ENCODE measurements around the gene SLC5A6. TPM values are rescaled to one million over a fixed set of nuclear protein-coding genes. Genes with fewer than 3 reads are reported as not detected.
"Not testable (repeated sequence)": the region's sequence is repeated elsewhere in the genome, so short reads cannot be mapped to it uniquely, and the experiment has no call there.

Gene SLC5A6
- total RNA-seq, 4 donors from 2014 or later = 20.5 to 69.7 (median 60.5) TPM

DNA sequence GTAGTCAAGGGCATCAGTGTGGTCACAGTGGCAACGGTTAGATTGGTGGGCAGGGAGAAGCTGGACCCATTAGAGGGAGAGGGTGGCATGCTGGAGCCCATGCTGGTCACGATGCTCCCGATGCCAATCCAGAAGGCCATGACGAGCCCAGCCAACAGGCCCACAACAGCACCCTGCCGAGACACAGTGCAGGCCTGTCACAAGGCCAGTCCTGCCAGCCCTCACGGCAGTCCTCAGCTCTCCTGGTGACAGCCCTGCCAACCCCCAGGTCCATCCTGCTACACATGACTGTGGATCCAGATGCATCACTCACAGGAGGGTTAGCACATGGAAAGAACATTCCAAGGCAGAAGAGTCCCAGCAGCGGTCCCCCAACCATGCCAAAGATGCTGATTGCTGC is 10.4 kb downstream of the SLC5A6 start:
- Histone ChIP-seq H3K27ac (no peak overlapping the region), H3K27me3 (no peaks in the 10 kb centered on the region), H3K4me3 (no peak overlapping the region), H3K36me3 (no peaks in the 10 kb centered on the region), H3K4me1 (no peaks in the 10 kb centered on the region), H3K9me3 (no peaks in the 10 kb centered on the region)
- no peak for DNase-seq
- intact Hi-C loops (cut with DNase I; ENCODE audit: low total_unique reads) = no loop called here
- TF ChIP-seq, protein P1, sequence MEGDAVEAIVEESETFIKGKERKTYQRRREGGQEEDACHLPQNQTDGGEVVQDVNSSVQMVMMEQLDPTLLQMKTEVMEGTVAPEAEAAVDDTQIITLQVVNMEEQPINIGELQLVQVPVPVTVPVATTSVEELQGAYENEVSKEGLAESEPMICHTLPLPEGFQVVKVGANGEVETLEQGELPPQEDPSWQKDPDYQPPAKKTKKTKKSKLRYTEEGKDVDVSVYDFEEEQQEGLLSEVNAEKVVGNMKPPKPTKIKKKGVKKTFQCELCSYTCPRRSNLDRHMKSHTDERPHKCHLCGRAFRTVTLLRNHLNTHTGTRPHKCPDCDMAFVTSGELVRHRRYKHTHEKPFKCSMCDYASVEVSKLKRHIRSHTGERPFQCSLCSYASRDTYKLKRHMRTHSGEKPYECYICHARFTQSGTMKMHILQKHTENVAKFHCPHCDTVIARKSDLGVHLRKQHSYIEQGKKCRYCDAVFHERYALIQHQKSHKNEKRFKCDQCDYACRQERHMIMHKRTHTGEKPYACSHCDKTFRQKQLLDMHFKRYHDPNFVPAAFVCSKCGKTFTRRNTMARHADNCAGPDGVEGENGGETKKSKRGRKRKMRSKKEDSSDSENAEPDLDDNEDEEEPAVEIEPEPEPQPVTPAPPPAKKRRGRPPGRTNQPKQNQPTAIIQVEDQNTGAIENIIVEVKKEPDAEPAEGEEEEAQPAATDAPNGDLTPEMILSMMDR (IDR thresholded peaks at IDR 0.05) = no peak
- TF ChIP-seq POLR2A (IDR thresholded peaks at IDR 0.05) = no peak

DNA sequence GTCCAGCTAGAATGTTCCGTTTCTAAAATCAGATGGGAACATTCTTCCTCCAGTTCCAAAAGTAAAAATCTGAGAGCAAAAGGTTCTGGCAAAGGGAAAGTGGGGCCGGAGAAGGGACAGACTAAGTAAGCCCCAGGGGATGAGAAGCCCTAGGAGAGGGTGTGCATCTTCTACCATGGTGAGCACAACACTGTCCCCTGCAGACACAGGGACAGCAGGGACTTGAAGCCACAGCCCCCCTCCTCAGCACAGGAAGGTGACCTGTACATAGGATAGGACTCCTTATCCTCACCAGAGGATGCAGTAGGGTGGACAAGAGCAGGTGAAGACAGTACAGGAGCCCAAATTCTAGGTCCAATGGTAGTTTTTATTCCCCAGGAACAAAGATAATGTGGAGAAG is 12.8 kb downstream of the SLC5A6 start:
- H3K4me1 ChIP-seq = no peaks in the 10 kb centered on the region
- no peaks in the 10 kb centered on the region for H3K27me3 ChIP-seq
- intact Hi-C loops (cut with DNase I; ENCODE audit: low total_unique reads) = loop anchor here (10.0 kb wide), 1 partner anchor 64 kb away; the partner anchor contains the start of genes PREB and PRR30
- no peaks in the 10 kb centered on the region for H3K9me3 ChIP-seq
- H3K4me3 ChIP-seq = no peak overlapping the region
- DNase-seq = no peak
- peak overlapping the region; percentile 14 to 22 for H3K27ac ChIP-seq
- TF ChIP-seq, protein P1 (IDR thresholded peaks at IDR 0.05) = no peak
- no peak for TF ChIP-seq POLR2A (IDR thresholded peaks at IDR 0.05)
- H3K36me3 ChIP-seq = no peaks in the 10 kb centered on the region

DNA sequence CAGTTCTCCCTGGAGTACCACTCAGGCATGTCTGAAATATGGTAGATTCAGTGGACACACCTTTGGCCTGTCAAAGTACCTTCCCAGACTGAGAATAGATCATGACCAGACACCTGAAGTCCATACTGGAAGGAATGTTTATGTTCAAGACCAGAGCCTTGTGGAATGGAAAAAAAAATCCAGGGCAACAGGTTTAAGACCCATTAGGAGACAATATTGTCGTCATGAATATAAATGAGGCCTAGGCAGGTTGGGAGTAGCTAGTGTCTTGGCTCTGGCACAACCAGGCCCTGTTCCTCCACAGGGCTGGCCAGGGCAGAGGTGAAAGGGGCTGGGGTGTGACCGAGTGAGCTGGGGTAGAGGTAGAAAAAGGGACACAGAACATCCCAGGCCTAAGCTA is 13.4 kb downstream of the SLC5A6 start:
- intact Hi-C loops (cut with DNase I; ENCODE audit: low total_unique reads) = loop anchor here (10.0 kb wide), 1 partner anchor 64 kb away; the partner anchor contains the start of genes PREB and PRR30
- no peaks in the 10 kb centered on the region for H3K4me1 ChIP-seq
- no peaks in the 10 kb centered on the region for H3K27me3 ChIP-seq
- peak overlapping the region in 1 of 2 donors; percentile 22 for H3K27ac ChIP-seq
- no peak overlapping the region for H3K4me3 ChIP-seq
- H3K9me3 ChIP-seq = no peaks in the 10 kb centered on the region
- H3K36me3 ChIP-seq = no peaks in the 10 kb centered on the region
- no peak for DNase-seq
- TF ChIP-seq, protein P1 (IDR thresholded peaks at IDR 0.05) = no peak
- TF ChIP-seq POLR2A (IDR thresholded peaks at IDR 0.05) = no peak

DNA sequence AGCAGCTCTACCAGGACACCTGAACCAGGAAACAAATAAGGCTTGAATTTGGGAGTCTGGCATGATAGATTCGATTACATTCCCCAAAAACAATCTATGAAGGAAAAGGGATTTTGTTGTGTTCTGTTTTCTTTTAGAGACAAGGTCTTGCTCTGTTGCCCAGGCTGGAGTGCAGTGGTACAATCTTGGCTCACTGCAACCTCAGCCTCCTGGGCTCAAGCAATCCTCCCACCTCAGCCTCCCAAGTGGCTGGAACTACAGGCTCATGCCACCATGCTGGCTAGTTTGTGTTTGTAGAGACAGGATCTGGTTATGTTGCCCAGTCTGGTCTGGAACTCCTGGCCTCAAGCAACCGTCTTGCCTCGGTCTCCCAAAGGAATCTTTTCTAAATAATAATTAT is 14.0 kb downstream of the SLC5A6 start:
- H3K36me3 ChIP-seq, DNase-seq, H3K4me1 ChIP-seq, H3K27me3 ChIP-seq, H3K27ac ChIP-seq, H3K4me3 ChIP-seq, H3K9me3 ChIP-seq: not testable (repeated sequence)
- intact Hi-C loops (cut with DNase I; ENCODE audit: low total_unique reads) = loop anchor here (10.0 kb wide), 1 partner anchor 63 kb away; the partner anchor contains the start of genes PREB and PRR30

DNA sequence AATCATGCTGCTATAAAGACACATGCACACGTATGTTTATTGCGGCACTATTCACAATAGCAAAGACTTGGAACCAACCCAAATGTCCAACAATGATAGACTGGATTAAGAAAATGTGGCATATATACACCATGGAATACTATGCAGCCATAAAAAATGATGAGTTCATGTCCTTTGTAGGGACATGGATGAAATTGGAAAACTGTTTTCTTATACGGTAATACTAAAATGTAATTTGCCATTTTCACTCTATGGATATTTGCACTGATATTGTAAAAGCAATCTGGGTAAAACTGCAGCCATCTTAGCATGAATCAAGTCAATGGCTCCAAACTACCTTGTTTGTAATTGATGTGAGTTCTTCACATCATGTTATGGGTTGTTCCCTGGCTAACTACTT is 16.3 kb downstream of the SLC5A6 start:
- intact Hi-C loops (cut with DNase I; ENCODE audit: low total_unique reads) = loop anchor here (10.0 kb wide), 1 partner anchor 61 kb away; the partner anchor contains the start of genes PREB and PRR30
- not testable (repeated sequence) for H3K36me3 ChIP-seq, H3K4me3 ChIP-seq, H3K4me1 ChIP-seq, DNase-seq, H3K27me3 ChIP-seq, H3K9me3 ChIP-seq, H3K27ac ChIP-seq

DNA sequence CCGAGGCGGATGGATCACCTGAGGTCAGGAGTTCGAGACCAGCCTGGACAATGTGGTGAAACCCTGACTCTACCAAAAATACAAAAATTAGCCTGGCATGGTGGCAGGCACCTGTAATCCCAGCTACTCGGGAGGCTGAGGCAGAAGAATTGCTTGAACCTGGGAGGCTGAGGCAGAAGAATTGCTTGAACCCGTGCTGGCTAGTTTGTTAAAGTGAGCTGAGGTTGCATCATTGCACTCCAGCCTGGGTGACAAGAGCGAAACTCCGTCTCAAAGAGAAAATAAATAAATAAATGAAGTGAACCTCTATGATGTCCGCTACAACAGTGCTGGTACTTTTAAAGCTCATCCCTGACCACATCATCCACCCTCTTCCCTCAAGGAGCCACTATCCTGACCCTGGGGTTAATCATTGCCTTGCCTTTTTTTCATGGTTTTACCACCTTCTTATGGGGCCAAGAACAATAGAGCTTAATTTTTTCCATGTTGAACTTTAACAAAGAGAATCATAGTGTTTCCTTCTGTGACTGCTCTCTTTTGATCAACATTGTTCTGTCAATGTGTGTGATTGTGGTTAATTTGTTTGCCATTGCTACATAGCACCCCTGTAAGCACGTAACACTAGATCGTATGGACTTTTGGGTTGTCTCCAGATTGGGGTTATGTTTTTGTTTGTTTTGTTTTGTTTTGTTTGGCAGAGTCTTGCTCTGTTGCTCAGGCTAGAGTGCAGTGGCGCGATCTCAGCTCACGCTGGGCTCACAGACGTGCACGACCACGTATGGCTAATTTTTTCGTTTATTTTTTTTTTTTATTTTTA is 17.3 kb downstream of the SLC5A6 start:
- no peak for TF ChIP-seq POLR2A (IDR thresholded peaks at IDR 0.05)
- Histone ChIP-seq H3K4me1 (no peaks in the 10 kb centered on the region), H3K36me3 (no peaks in the 10 kb centered on the region), H3K27me3 (no peaks in the 10 kb centered on the region), H3K9me3 (no peaks in the 10 kb centered on the region), H3K27ac (no peak overlapping the region), H3K4me3 (no peak overlapping the region)
- intact Hi-C loops (cut with DNase I; ENCODE audit: low total_unique reads) = loop anchor here (10.0 kb wide), 1 partner anchor 60 kb away; the partner anchor contains the start of genes PREB and PRR30
- DNase-seq = no peak
